ENCODE results near the gene ADH1C.
"Not testable (repeated sequence)": the region's sequence is repeated elsewhere in the genome, so short reads cannot be mapped to it uniquely, and the experiment has no call there.

The ADH1C gene

DNA sequence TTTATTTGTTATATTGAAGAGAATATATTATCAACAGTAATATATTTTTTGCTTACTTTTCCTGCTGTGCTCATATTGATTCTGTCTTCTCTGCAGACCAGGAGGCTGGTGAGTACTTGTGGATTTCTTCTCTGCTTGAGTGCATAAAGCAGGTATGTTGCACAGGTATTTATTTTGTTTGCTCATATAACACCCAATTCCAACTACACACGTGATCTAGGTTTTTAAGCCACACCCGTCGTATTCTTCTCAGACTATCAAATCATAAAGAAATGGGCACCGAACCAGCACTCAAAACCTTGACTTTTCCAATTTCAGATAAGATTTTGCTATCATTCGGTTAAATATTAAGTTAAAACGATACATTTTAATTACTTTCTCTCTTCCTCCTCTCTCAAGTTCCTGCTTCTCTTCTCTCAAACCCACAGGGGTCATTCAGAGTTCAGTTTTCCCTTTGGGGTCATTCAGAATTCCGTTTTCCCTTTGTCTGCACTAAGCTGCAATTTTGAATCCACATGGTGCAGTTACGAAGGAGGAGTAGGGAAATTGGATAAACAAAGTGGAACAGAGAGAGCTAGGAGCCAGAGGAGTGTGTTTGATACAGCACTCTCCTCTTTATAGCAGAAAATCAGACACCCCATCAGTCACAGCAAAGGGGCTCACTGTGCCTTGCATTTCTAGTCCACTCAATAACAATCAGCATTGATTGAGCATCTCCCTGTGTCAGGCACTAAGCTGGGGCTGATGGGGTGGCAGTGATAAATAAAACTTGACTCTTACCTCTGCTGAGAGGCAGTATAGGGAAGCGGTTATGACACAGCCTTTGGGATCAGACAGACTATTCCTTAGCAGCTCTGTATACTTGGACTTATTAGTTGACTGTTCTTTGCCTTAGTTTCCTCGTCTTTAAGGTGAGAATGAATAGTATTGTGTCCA is at the start of gene ADH1C:
Gene ADH1C, minus strand, starts transcription at position 145 of the 936 bp plus-strand sequence. Its CDS starts 71 bp downstream, at position 74.
- DNase-seq (ENCODE audit: low spot score), result no peak

DNA sequence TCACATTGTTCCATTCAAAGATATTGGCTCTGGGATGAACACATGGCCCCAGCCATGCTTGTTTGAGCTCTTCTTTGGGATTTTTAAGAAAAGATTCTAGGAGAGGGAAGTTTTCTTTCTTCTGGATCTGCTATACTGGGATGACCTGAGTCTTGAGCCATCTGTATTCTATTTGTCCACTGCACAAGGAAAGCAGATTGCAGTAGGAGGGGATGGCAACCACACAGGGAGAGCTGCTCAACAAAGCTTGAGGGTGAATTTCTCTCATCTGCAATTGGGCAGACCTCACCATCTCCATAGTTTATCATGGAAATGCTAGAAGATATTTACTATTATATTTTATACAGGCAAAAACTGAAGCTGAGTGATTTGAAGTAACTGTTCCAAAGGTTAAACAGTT is 48.3 kb upstream of the ADH1C start:
- no peak for DNase-seq (ENCODE audit: low spot score)

DNA sequence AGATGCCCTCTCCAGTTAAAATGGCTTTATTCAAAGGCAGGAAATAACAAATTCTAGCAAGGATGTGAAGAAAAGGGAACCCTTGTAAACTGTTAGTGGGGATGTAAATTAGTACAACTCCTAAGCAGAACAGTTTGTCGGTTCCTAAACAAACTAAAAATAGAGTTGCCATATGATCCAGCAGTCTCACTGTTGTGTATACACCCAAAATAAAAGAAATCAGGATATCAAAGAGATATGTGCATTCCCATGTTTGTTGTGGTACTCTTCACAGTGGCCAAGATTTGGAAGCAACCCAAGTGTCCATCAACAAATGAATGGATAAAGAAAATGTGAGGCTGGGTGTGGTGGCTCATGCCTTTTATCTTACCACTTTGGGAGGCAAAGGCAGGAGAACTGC is 46.5 kb upstream of the ADH1C start:
- no peak for DNase-seq (ENCODE audit: low spot score)

DNA sequence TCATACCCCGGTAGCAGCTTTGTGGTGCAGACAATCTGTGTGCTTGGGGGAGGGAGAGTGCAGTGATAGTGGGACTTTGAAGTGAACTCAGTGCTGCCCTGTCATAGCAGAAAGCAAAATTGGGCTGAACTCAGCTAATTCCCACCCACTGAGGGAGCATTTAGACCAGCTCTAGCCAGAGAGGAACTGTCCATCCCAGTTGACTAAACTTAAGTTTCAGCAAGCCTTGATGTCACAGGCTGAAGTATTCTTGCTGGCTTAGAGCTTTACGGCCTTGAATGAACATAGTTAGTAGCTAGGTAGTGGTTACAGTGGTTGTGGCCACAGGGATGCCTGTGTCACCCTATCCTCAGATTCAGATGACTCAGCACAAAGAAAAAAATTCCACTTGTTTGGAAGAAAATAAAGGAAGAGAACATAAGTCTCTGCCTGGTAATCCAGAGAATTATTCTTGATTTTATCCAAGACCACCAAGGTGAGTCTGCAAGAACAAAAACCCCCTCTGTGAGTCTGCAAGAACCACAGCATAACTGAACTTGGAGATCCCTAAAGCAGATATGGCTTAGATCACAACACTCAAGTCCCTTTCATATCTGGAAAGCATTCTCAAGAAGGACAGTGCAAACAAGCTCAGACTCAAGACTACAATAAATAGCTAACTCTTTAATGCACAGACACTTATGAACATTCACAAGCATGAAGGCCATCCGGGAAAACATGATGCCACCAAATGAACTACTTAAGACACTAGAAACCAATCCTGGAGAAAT is 43.2 kb upstream of the ADH1C start:
- DNase-seq (ENCODE audit: low spot score), result no peak

DNA sequence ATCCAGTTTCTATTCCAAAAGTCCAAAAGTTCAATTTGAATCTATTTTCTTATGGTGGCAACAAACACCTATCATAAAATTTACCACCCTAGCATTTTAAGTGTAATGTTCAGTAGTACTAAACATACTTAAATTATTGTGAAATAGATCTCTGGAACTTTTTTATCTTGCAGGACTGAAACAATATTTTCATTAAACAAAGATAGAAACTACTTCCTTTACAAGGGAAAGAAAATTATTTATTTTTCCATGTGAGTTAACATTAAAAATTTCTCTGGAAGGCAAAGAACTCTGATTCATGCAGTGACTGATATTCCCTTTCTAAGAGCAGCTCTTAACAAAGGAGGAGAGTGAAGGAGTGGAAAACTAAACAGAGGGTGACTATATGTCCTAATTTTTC is 42.4 kb upstream of the ADH1C start:
- no peak for DNase-seq (ENCODE audit: low spot score)

DNA sequence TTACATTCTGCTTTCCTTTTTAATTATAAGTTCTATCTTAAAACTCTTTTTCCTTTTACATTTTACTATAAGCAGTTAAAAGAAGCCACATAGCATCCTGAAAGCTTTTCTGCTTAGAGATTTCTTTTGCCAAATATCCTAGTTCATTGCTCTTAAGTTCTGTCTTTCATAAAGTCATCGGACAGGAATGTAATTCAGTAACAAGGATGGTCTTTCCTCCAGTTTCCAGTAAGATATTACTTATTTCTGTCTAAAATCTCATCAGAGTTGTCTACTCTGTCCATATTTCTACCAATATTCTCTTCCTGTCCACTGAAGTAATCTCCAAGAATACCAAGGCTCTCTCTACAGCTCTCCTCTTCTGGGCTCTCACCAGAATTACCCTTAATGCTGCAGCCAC is 37.5 kb upstream of the ADH1C start:
- DNase-seq (ENCODE audit: low spot score), result no peak

DNA sequence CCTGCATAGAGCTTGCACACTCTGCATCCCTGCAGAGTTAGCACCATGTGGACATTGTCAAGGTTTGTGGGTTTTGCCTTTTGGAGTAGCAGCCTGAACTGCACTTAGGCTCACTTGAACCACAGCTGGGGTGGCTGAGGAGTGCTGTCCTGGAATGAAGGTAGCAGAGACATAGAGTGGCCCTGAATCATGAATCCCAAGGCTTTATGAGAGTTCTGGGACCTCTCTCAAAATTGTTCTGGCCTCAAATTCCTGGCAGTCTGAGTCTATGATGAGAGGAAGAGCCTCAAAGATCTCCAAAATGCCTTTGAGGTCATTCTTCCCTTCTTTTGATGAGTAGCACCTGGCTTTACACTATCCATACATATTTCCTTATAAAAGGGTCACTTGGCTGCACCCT is 37.1 kb upstream of the ADH1C start:
- DNase-seq (ENCODE audit: low spot score), result no peak

DNA sequence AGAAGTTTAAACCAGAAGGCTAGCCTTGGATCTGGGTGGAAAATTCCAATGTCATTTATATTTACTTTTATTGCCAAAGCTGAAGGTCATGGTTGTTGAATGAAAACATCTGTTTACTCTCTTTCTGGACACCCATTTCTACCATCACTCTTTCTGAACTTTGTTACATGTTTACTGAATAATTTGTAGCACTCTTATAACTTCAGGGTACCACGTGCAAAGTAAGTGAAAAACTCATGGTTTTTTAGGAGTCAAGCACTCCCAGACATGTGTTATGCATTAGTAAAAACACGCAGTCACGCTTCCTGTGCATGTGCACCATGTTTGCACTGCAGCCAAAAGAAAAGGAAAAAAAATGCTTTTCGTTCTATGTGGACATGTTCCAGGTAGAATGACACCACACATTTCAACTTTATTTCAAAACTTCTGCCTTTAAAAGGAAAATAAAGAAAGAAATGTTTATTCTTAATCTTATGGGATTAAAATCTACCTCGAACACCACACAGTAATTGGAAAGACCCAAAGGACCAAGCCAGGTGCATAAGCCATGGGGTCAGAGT is 31.4 kb upstream of the ADH1C start:
- DNase-seq (ENCODE audit: low spot score), result no peak

DNA sequence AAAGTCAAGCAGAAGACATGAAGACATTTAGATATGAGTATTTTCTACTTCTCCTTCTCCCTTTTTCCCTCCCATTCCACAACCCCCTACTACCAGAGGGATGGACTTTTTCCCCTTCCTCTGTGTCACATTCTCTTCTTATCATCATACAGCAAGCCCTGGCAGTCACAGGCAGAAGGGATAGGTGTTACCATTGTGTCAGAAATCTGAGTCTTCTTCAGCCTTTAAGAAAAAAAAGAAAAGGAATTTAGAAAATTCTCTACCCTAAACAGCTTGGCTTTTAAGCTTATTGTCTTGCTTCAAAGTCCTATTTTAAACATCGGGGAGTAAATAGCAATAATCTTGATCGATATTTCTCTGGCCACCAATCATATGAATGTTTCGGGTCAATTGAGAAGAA is 30.9 kb upstream of the ADH1C start:
- no peak for DNase-seq (ENCODE audit: low spot score)

DNA sequence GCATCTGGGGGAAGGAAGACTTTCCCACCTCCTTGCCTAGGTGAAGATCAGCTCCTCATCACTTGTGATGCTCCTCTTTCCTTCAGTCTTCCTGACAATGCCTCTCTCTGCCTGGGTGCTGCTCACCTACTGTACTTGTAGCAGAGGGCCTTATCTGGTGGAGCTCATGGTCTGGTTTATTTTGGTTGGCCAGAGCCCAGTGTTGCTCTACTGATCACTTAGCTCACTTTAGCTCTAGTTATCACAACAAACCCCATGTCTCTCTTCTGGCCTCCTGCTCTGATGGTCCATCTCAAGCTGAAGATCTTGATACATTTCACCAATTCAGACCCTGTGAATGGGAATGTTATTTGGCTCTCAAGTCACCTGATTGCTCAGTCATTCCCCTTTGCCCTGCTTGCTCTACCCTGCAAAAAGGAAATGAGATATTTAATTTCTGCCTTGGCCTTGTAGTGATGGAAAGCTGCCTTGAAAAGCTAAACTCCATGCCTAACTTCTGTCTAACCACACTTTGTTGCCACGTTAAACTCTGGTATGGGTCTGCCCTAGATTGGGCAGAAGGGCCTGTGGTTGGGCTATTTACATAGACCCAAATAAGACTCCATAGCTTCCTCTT is 30.3 kb upstream of the ADH1C start:
- no peak for DNase-seq (ENCODE audit: low spot score)

DNA sequence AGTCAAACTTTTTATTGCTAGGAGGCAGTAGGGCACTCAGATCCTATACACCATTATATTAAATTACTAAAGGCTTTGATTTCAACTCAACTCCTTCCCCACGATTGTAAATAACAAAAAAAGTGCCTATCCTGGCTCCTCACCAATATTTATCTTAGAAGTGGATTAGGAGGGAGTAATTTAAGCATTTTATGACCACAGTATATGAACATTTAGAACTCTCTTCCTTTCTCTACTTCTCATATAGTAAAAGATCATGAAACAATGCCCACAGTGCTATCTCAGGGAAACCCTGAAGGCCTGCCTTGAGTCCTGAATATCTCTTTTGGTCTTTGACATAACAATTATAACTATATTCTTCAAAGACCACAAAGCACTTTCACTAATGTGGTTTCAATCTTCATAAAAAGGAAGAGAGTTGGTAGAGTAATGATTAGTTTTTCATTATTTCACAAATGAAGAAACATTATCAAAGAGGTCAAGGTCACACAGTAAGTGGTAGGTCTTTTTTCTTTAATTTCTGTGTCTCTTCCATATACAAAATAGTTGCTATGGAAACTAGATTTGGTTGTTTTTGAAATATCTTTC is 29.1 kb upstream of the ADH1C start:
- no peak for DNase-seq (ENCODE audit: low spot score)

DNA sequence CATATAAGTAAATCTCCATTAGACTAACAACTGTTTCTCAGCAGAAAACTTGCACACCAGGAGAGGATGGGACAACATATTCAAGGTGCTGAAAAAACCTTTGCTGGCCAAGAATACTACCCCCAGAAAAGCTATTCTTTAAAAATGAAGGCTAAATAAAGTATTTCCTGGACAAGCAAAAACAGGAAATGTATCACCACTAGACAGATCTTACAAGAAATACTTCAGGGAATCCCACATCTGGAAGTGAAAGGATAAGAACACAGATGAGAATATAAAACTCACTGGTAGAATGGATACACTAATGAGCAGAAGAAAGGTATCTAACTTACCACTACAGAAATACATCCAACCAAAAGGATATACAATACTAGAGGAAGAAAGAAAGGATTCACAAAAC is 27.0 kb upstream of the ADH1C start:
- DNase-seq (ENCODE audit: low spot score), result no peak

DNA sequence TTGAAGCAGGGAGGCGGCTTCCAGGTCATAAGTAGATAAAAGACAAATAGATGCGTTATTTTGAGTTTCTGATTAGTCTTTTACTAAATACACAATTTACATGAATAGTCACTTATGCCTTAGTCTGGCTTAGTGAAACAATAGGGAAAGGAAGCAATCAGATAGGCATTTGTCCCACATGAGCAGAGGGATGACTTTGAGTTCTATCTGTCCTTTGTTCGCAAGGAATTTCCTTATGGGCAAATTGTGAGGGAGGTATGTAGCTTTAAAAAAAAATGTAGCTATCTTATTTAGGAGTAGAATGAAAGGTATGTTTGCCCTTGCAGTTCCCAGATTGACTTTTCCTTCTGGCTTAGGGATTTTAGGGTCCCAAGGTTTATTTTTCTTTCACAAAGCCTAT is 26.3 kb upstream of the ADH1C start:
- DNase-seq (ENCODE audit: low spot score), result no peak

DNA sequence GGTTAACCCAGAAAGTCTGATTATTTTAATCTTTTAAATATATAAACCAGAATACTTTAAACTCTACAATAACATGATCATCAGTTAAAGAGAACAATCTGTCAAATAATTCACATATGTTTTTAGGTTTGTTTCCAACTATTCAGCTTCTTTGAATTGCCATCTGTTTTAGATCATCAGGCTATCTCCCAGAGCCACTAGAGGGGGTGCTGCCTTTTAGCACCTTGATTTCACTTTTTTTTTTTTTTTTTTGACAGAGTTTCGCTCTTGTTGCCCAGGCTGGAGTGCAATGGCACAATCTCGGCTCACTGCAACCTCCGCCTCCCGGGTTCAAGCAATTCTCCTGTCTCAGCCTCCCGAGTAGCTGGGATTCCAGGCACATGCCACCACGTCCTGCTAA is 24.8 kb upstream of the ADH1C start:
- DNase-seq (ENCODE audit: low spot score), result not testable (repeated sequence)

DNA sequence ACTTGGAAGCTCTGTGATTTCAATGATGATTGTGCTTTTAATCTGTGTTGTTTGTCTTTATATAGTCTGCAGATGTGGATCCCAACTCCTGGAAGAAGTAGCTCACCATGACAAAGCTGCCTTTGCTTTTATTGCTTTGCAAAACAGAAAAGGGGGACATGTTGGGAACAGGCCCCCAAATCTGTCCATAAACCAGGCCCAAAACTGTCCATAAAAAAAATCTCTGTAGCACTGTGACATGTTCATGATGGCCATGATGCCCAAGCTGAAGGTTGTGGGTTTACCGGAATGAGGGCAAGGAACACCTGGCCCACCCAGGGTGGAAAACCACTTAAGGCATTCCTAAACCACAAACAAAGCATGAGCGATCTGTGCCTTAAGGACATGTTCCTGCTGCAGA is 19.9 kb upstream of the ADH1C start:
- not testable (repeated sequence) for DNase-seq (ENCODE audit: low spot score)

DNA sequence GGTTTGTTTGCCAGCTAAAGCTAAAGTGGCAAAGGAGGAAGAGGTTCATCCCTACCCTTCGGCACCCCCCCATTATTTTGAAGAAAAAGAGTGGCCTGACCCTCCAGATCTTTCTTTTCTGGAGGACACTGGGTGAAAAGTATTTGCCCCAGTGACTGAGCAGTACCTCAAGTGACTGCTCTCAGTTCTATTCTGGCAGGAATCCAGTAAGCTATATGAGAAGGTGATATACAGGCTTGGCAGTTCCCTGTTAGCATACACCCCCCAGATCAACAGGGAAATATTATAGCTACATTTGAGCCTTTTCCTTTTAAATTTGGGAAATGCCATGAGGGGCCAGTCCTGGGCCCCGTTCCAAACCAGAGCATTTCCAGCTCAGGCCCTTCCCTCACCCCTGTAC is 15.3 kb upstream of the ADH1C start:
- DNase-seq (ENCODE audit: low spot score), result not testable (repeated sequence)

DNA sequence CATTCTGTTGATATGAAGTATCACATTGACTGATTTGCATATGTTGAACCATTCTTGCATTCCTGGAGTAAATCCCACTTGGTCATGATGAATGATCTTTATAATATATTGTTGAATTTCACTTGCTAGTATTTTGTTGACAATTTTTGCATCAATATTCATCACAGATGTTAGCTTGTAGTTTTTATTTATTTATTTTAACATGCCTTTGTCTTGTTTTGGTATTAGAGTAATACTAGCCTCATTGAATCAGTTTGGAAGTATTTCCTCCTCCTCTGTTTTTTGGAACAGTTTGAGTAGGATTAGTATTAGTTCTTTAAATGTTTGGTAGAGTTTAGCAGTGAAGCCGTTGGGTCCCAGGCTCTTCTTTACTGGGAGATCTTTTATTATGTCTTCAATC is 13.9 kb upstream of the ADH1C start:
- no peak for DNase-seq (ENCODE audit: low spot score)

DNA sequence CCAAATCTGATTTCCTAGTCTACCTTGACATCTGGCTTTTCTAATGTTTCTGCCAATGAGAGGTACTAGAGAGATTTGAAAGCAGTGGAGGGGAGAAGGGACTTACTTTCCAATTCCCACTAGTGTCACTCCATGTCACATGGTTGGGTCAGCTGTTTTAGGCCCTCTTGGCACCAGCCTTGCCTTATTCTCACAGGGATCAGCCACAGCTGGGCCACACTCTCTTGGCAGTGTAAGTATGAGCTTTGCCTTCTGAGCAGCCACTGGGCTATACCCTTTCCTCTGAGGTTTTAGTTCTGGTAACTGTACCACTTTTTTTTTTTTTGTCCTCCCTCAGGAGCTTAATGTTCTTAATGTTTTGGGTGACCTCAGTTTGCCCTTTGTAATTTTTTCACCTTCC is 10.2 kb upstream of the ADH1C start:
- no peak for DNase-seq (ENCODE audit: low spot score)

DNA sequence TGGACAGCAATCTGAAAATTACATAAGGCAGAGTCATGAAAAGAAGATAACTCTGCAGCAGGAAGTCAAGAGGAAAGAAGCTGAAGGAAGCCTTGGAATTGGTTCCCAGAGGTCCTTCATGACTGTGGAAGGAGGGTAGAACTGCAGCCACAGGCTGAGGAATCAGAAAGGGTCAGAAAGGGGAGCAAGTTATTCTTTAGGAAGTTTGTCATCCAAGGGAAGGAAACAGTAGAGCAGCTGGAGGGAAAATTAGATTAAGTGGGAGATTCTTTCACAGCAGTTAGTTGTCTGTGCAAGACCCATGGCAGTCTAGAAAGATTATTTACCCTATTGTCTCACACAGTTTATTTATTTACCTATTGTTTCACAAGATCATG is 9.3 kb upstream of the ADH1C start:
- DNase-seq (ENCODE audit: low spot score), result no peak

DNA sequence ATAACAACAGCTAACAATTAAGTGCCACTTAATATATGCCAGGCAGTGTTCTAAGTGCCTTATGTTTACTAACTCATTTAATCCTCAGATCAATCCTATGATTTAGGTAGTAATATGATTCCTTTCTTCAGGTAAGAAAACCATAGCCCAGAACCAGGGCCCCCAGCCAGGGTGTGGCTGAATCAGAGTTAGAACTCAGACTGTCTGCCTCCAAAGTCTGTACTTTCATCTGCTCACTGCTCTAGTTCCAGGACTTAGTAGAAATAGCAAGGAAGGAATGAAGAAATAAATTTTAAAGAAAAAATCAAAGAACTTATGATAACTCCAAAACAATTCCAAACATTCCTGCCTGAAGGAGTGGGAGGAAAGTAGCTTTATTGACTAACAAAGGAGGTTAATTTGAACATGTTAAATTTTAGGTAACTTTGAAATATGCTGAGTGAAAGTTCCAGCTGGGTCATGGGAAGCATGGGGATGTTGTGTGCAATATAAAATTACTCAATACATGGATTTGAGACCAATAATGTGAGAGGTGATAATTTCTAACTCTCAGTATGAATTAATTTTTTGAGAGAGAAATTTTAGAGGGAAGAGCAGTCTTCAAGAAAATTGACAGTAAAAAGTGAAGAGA is 8.8 kb upstream of the ADH1C start:
- no peak for DNase-seq (ENCODE audit: low spot score)

DNA sequence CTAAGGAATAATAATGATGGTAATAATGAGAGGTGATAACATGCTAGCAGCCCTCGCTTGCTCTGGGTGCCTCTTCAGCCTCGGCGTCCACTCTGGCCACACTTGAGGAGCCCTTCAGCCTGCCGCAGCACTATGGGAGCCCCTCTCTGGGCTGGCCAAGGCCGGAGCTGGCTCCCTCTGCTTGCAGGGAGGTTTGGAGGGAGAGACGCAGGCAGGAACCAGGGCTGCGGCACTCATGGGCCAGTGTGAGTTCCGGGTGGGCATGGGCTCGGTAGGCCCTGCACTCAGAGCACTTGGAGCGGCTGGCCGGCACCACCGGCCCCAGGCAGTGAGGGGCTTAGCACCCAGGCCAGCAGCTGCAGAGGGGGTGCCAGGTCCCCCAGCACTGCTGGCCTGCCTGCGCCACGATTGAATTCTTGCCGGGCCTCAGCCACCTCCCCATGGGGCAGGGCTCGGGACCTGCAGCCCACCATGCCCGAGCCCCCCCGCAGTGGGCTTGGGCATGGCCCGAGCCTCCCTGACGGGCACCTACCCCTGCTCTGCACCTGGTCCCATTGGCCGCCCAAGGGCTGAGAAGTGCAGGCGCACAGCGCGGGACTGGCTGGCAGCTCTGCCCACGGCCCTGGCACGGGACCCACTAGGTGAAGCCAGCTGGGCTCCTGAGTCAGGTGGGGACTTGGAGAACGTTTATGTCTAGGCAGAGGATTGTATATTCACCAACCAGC is 7.1 kb upstream of the ADH1C start:
- DNase-seq (ENCODE audit: low spot score), result no peak
